Hepatocyte (in vitro differentiated cells): ENCODE measurements around the gene BARX2. TPM values are rescaled to one million over a fixed set of nuclear protein-coding genes. Genes with fewer than 3 reads are reported as not detected.

Experiments
- DNase-seq: peaks from one replicate; pipeline ENCODE4 v3.0.0-alpha.2; 2016; ENCODE audit warnings: low spot score
- H2AFZ ChIP-seq: fragments of 200-600 bp; sonication (generic); 2 replicates; pipeline ENCODE4 v1.6.0; 2016; ENCODE audit warnings: antibody characterized with exemption, mild to moderate bottlenecking
- H3K27ac ChIP-seq: fragments of 200-600 bp; sonication (generic); 2 replicates; pipeline ENCODE4 v1.5.1; 2016; ENCODE audit warnings: mild to moderate bottlenecking
- H3K27me3 ChIP-seq: fragments of 200-600 bp; sonication (generic); 2 replicates; pipeline ENCODE4 v1.6.1; 2016
- H3K36me3 ChIP-seq: fragments of 200-600 bp; sonication (generic); replicated peaks from 2 replicates; pipeline ENCODE4 v1.5.1; 2016; ENCODE audit warnings: low read depth; ENCODE audit not compliant: insufficient read depth
- H3K4me1 ChIP-seq: fragments of 200-600 bp; sonication (generic); 2 replicates; pipeline ENCODE4 v1.5.1; 2016; ENCODE audit warnings: mild to moderate bottlenecking, moderate library complexity; ENCODE audit not compliant: insufficient read depth
- H3K4me2 ChIP-seq: fragments of 200-600 bp; sonication (generic); 2 replicates; pipeline ENCODE4 v1.6.0; 2016
- H3K4me3 ChIP-seq: fragments of 200-600 bp; sonication (generic); 2 replicates; pipeline ENCODE4 v1.5.1; 2016; ENCODE audit warnings: mild to moderate bottlenecking
- H3K79me2 ChIP-seq: fragments of 200-600 bp; sonication (generic); 2 replicates; pipeline ENCODE4 v1.6.0; 2017; ENCODE audit warnings: mild to moderate bottlenecking
- H3K9me2 ChIP-seq: fragments of 200-600 bp; sonication (generic); replicated peaks from 2 replicates; pipeline ENCODE4 v1.6.0; 2017; ENCODE audit warnings: mild to moderate bottlenecking; ENCODE audit not compliant: insufficient read depth
- H3K9me3 ChIP-seq: fragments of 200-600 bp; sonication (generic); 2 replicates; pipeline ENCODE4 v1.5.1; 2016; ENCODE audit warnings: low read depth, mild to moderate bottlenecking
- H4K20me1 ChIP-seq: fragments of 200-600 bp; sonication (generic); 2 replicates; pipeline ENCODE4 v1.6.0; 2016; ENCODE audit warnings: mild to moderate bottlenecking; ENCODE audit not compliant: insufficient read depth, poor library complexity, severe bottlenecking
- EZH2 ChIP-seq: fragments of 200-600 bp; sonication (generic); IDR thresholded peaks from 2 replicates; pipeline ENCODE4 v1.6.1; 2016; ENCODE audit warnings: antibody characterized with exemption, mild to moderate bottlenecking, borderline replicate concordance
- EZH2phosphoT487 ChIP-seq: fragments of 200-600 bp; sonication (generic); IDR thresholded peaks from one replicate; pipeline ENCODE4 v1.6.1; 2018; ENCODE audit warnings: antibody characterized with exemption, mild to moderate bottlenecking, low read depth, moderate library complexity; ENCODE audit not compliant: unreplicated experiment, severe bottlenecking
- WGBS: methylation state at CpG from one replicate; pipeline ENCODE4 v1.1.6; 2016; ENCODE audit warnings: low lambda C conversion rate; ENCODE audit errors: missing lambda C conversion rate; 5-methylcytosine and 5-hydroxymethylcytosine counted together
- polyA plus RNA-seq: library from polyadenylated mRNA; unstranded; fragments of >200 nt; fragmentation: Nextera tagmentation; extraction: Ambion mirVana; gene quantifications from 2 replicates; pipeline ENCODE4 v1.2.1, GENCODE V29; 2016
- total RNA-seq: library from RNA; depleted of rRNA; stranded (reverse); fragments of >200 nt; gene quantifications from 2 replicates; pipeline ENCODE4 v1.2.3, GENCODE V29; 2014
- TF ChIP-seq, protein P1 (sequence below): fragments of 200-600 bp; sonication (generic); IDR thresholded peaks from 2 replicates; pipeline ENCODE4 v1.5.1; 2016; ENCODE audit warnings: antibody characterized with exemption, mild to moderate bottlenecking; ENCODE audit not compliant: poor library complexity

Gene BARX2
- total and polyA plus RNA-seq, 2 experiments from 2014 or later = 0.10 to 0.77 TPM

DNA sequence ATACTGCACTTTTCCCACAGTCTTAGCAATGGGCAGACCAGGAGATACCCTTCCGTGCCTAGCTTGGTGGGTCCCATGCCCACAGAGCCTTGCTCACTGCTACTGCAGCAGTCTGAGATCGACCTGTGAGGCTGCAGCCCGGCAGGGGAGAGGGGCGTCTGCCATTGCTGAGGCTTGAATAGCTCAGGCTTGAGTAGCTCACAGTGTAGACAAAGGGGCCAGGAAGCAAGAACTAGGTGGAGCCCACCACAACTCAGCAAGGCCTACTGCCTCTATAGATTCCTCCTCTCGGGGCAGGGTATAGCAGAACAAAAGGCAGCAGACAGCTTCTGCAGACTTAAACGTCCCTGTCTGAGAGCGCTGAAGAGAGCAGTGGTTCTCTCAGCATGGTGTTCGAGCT is 118.1 kb downstream of the BARX2 start:
- no peaks in the 10 kb centered on the region for H3K79me2 ChIP-seq
- H3K36me3 ChIP-seq = no peaks in the 10 kb centered on the region
- H3K27me3 ChIP-seq = no peaks in the 10 kb centered on the region
- TF ChIP-seq, protein P1, sequence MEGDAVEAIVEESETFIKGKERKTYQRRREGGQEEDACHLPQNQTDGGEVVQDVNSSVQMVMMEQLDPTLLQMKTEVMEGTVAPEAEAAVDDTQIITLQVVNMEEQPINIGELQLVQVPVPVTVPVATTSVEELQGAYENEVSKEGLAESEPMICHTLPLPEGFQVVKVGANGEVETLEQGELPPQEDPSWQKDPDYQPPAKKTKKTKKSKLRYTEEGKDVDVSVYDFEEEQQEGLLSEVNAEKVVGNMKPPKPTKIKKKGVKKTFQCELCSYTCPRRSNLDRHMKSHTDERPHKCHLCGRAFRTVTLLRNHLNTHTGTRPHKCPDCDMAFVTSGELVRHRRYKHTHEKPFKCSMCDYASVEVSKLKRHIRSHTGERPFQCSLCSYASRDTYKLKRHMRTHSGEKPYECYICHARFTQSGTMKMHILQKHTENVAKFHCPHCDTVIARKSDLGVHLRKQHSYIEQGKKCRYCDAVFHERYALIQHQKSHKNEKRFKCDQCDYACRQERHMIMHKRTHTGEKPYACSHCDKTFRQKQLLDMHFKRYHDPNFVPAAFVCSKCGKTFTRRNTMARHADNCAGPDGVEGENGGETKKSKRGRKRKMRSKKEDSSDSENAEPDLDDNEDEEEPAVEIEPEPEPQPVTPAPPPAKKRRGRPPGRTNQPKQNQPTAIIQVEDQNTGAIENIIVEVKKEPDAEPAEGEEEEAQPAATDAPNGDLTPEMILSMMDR = no peak
- TF ChIP-seq EZH2phosphoT487 (no peak), EZH2 (no peak)
- no peak overlapping the region for H3K4me3 ChIP-seq
- H3K27ac ChIP-seq = no peak overlapping the region
- H2AFZ ChIP-seq = no peak overlapping the region
- no peaks in the 10 kb centered on the region for H3K9me3 ChIP-seq
- H3K9me2 ChIP-seq = no peaks in the 10 kb centered on the region
- no peak for DNase-seq
- no peaks in the 10 kb centered on the region for H4K20me1 ChIP-seq
- WGBS = 96% methylated on average over 8 of the region's 8 CpGs
- H3K4me2 ChIP-seq = no peak overlapping the region
- H3K4me1 ChIP-seq = no peaks in the 10 kb centered on the region

Other genes with a start within 250 kb of the BARX2 start
- gene ARHGAP32, start 183.5 kb upstream of the BARX2 start, total RNA-seq = 14.5 and 17.3 TPM in 2 replicates
- gene ARHGAP32, start 183.5 kb upstream of the BARX2 start, polyA plus RNA-seq = 9.9 and 10.0 TPM in 2 replicates